CD4-positive, alpha-beta T cell treated with Interleukin-15 for 4 hours (primary cell): ENCODE results near the gene CELF1.

ENCODE experiments used
- DNase-seq: peaks from one replicate; pipeline ENCODE4 v3.0.0-alpha.2; 2020; ENCODE audit warnings: low spot score

The CELF1 gene

GRCh38 chr11:47447906-47448305 lies 105.0 kb downstream of the CELF1 start:
- no peak for DNase-seq

- DNase-seq: no peak
Measured at GRCh38 chr11:47446833-47447232, 106.1 kb downstream of the CELF1 start.

- no peak for DNase-seq
Measured at GRCh38 chr11:47445840-47446239, 107.1 kb downstream of the CELF1 start.

GRCh38 chr11:47443817-47444216 lies 109.1 kb downstream of the CELF1 start:
- DNase-seq: no peak

- no peak for DNase-seq
Measured at GRCh38 chr11:47443028-47443700, 109.8 kb downstream of the CELF1 start.

- DNase-seq: no peak
Measured at GRCh38 chr11:47442514-47442913, 110.4 kb downstream of the CELF1 start.

- DNase-seq: no peak
Measured at GRCh38 chr11:47441421-47441820, 111.5 kb downstream of the CELF1 start.

GRCh38 chr11:47440054-47440476 lies 112.9 kb downstream of the CELF1 start:
- DNase-seq: no peak

- no peak for DNase-seq
Measured at GRCh38 chr11:47438721-47439120, 114.2 kb downstream of the CELF1 start.

GRCh38 chr11:47437746-47438418 lies 115.0 kb downstream of the CELF1 start:
- DNase-seq: no peak

GRCh38 chr11:47437218-47437745 lies 115.7 kb downstream of the CELF1 start:
- DNase-seq: no peak

GRCh38 chr11:47436726-47437125 lies 116.2 kb downstream of the CELF1 start:
- no peak for DNase-seq

- DNase-seq: no peak
Measured at GRCh38 chr11:47435687-47436086, 117.2 kb downstream of the CELF1 start.

GRCh38 chr11:47434011-47434786 lies 118.7 kb downstream of the CELF1 start:
- DNase-seq: no peak

GRCh38 chr11:47433157-47433556 lies 119.8 kb downstream of the CELF1 start:
- DNase-seq: no peak

- DNase-seq: no peak
Measured at GRCh38 chr11:47431356-47432083, 121.4 kb downstream of the CELF1 start.

- no peak for DNase-seq
Measured at GRCh38 chr11:47430524-47430923, 122.4 kb downstream of the CELF1 start.

- peak; percentile 98 for DNase-seq
Measured at GRCh38 chr11:47426062-47426956, 126.6 kb downstream of the CELF1 start, which contains the start of gene PSMC3. Gene PSMC3 (minus strand): TSS chr11:47426439. CDS start chr11:47426279, 160 bp downstream.

- no peak for DNase-seq
Measured at GRCh38 chr11:47425611-47426010, 127.3 kb downstream of the CELF1 start.

- no peak for DNase-seq
Measured at GRCh38 chr11:47418454-47419259, 134.3 kb downstream of the CELF1 start.
